GM23338 (cell line): ENCODE results near the gene MAPK8IP3. TPM values are rescaled to one million over a fixed set of nuclear protein-coding genes. Genes with fewer than 3 reads are reported as not detected.

Experiments used
- ATAC-seq: fragments of 200-7000 bp; cut with Tn5 transposase; 3 replicates; pipeline ENCODE4 v1.9.1; 2020
- DNase-seq: peaks from one replicate; pipeline ENCODE4 v3.0.0-alpha.2; 2015; ENCODE audit warnings: low spot score
- H2AFZ ChIP-seq: fragments of 200-600 bp; sonication (generic); 2 replicates; pipeline ENCODE4 v1.8.0; 2016; ENCODE audit warnings: antibody characterized with exemption, mild to moderate bottlenecking, moderate library complexity
- H3F3A ChIP-seq: fragments of 200-600 bp; sonication (generic); replicated peaks from 2 replicates; pipeline ENCODE4 v1.8.0; 2017; ENCODE audit warnings: antibody characterized with exemption, mixed run types, low read depth
- H3K27ac ChIP-seq: fragments of 200-600 bp; sonication (generic); 2 replicates; pipeline ENCODE4 v1.6.1; 2016; ENCODE audit warnings: low read depth
- H3K27me3 ChIP-seq: fragments of 200-600 bp; sonication (generic); 2 replicates; pipeline ENCODE4 v1.8.0; 2016; ENCODE audit warnings: mild to moderate bottlenecking, mixed run types, moderate library complexity; ENCODE audit not compliant: insufficient read depth
- H3K36me3 ChIP-seq: fragments of 200-600 bp; sonication (generic); 2 replicates; pipeline ENCODE4 v1.8.0; 2016; ENCODE audit warnings: mild to moderate bottlenecking; ENCODE audit not compliant: insufficient read depth
- H3K4me1 ChIP-seq: fragments of 200-600 bp; sonication (generic); 2 replicates; pipeline ENCODE4 v1.8.0; 2016; ENCODE audit warnings: mild to moderate bottlenecking, moderate library complexity; ENCODE audit not compliant: insufficient read depth
- H3K4me2 ChIP-seq: fragments of 200-600 bp; sonication (generic); 2 replicates; pipeline ENCODE4 v1.7.1; 2017; ENCODE audit warnings: mixed run types
- H3K4me3 ChIP-seq: fragments of 200-600 bp; sonication (generic); 2 replicates; pipeline ENCODE4 v1.6.1; 2016; ENCODE audit warnings: mixed run types
- H3K79me2 ChIP-seq: fragments of 200-600 bp; sonication (generic); replicated peaks from 2 replicates; pipeline ENCODE4 v1.8.0; 2017; ENCODE audit warnings: mild to moderate bottlenecking; ENCODE audit not compliant: insufficient read depth
- H3K9me2 ChIP-seq: fragments of 200-600 bp; sonication (generic); 2 replicates; pipeline ENCODE4 v1.8.0; 2017; ENCODE audit not compliant: insufficient read depth
- H4K20me1 ChIP-seq: fragments of 200-600 bp; sonication (generic); replicated peaks from 2 replicates; pipeline ENCODE4 v1.8.0; 2017; ENCODE audit warnings: mild to moderate bottlenecking; ENCODE audit not compliant: insufficient read depth
- H3K27ac Mint-ChIP-seq: 2 replicates; pipeline ENCODE4 v1.8.0; 2020; ENCODE audit warnings: inconsistent platforms, mild to moderate bottlenecking, moderate library complexity, mixed read lengths
- H3K27me3 Mint-ChIP-seq: 3 replicates; pipeline ENCODE4 v1.8.0; 2022; ENCODE audit warnings: low read depth, mild to moderate bottlenecking, moderate library complexity, mixed read lengths, inconsistent platforms; ENCODE audit not compliant: insufficient read depth, poor library complexity
- H3K36me3 Mint-ChIP-seq: 3 replicates; pipeline ENCODE4 v1.8.0; 2021; ENCODE audit warnings: low read depth, mild to moderate bottlenecking, inconsistent platforms, moderate library complexity, mixed read lengths
- H3K4me1 Mint-ChIP-seq: 3 replicates; pipeline ENCODE4 v1.8.0; 2020; ENCODE audit warnings: mild to moderate bottlenecking, inconsistent platforms, mixed read lengths
- H3K4me3 Mint-ChIP-seq: 3 replicates; pipeline ENCODE4 v1.8.0; 2021; ENCODE audit warnings: moderate library complexity, mild to moderate bottlenecking, inconsistent platforms, mixed read lengths
- H3K9me3 Mint-ChIP-seq: 3 replicates; pipeline ENCODE4 v1.8.0; 2020; ENCODE audit warnings: moderate library complexity, mild to moderate bottlenecking, inconsistent platforms, mixed read lengths
- CREB1 ChIP-seq: fragments of 250-450 bp; sonication (Bioruptor Pico); IDR thresholded peaks from 2 replicates; pipeline ENCODE4 v1.5.0; 2020; ENCODE audit warnings: low read depth, mild to moderate bottlenecking, moderate library complexity
- EZH2 ChIP-seq: fragments of 200-600 bp; sonication (generic); IDR thresholded peaks from one replicate; pipeline ENCODE4 v1.8.0; 2017; ENCODE audit warnings: antibody characterized with exemption, mild to moderate bottlenecking, low read depth; ENCODE audit not compliant: unreplicated experiment
- EZH2phosphoT487 ChIP-seq: fragments of 200-600 bp; sonication (generic); IDR thresholded peaks from one replicate; pipeline ENCODE4 v1.8.1; 2018; ENCODE audit warnings: antibody characterized with exemption; ENCODE audit not compliant: unreplicated experiment
- JUNB ChIP-seq: IDR thresholded peaks from one replicate; pipeline ENCODE4 v1.6.1; 2016; ENCODE audit warnings: antibody characterized with exemption; ENCODE audit not compliant: unreplicated experiment
- NANOG ChIP-seq: IDR thresholded peaks from 2 replicates; pipeline ENCODE4 v1.6.1; 2016; ENCODE audit warnings: antibody characterized with exemption, borderline replicate concordance
- POLR2AphosphoS5 ChIP-seq: IDR thresholded peaks from 2 replicates; pipeline ENCODE4 v1.6.1; 2016; ENCODE audit warnings: antibody characterized with exemption, low read depth
- STAT1 ChIP-seq: IDR thresholded peaks from one replicate; pipeline ENCODE4 v1.6.1; 2016; ENCODE audit warnings: antibody characterized with exemption; ENCODE audit not compliant: unreplicated experiment
- ZNF114 ChIP-seq: fragments of 250-450 bp; sonication (Bioruptor Pico); IDR thresholded peaks from 2 replicates; pipeline ENCODE4 v1.5.0; 2020; ENCODE audit warnings: mild to moderate bottlenecking, moderate library complexity
- ZNF331 ChIP-seq: fragments of 250-450 bp; sonication (Bioruptor Pico); IDR thresholded peaks from 2 replicates; pipeline ENCODE4 v1.5.0; 2020; ENCODE audit warnings: low read depth, mild to moderate bottlenecking, moderate library complexity
- polyA plus RNA-seq: library from polyadenylated mRNA; unstranded; fragments of >200 nt; fragmentation: Nextera tagmentation; extraction: Ambion mirVana; gene quantifications from 2 replicates; pipeline ENCODE4 v1.2.1, GENCODE V29; 2016
- total RNA-seq: library from RNA; depleted of rRNA; stranded (reverse); fragments of >200 nt; shearing (Covaris generic); gene quantifications from 2 replicates; pipeline ENCODE4 v1.2.3, GENCODE V29; 2014
- TF ChIP-seq, protein P1 (sequence below): fragments of 250-450 bp; sonication (Bioruptor Pico); IDR thresholded peaks from 2 replicates; pipeline ENCODE4 v1.5.0; 2020; ENCODE audit warnings: mild to moderate bottlenecking, moderate library complexity
- TF ChIP-seq, protein P2 (sequence below), 2 experiments: fragments of 200-600 bp in 1 of 2; sonication (generic) in 1 of 2; conservative IDR thresholded peaks; 2 replicates each; pipeline versions ENCODE4 v1.5.1 to v1.6.1; 2016 to 2017; ENCODE audit warnings: antibody characterized with exemption in 2 of 2, low read depth in 2 of 2, mild to moderate bottlenecking in 2 of 2, moderate library complexity in 1 of 2
- TF ChIP-seq, protein P3 (sequence below): IDR thresholded peaks from one replicate; pipeline ENCODE4 v1.6.1; 2018; ENCODE audit warnings: antibody characterized with exemption; ENCODE audit not compliant: unreplicated experiment
- TF ChIP-seq, protein P4 (sequence below): IDR thresholded peaks from 2 replicates; pipeline ENCODE4 v1.6.1; 2016; ENCODE audit warnings: antibody characterized with exemption

MAPK8IP3 gene
- total and polyA plus RNA-seq, 2 experiments from 2014 or later, result 11.3 to 58.4 TPM

DNA sequence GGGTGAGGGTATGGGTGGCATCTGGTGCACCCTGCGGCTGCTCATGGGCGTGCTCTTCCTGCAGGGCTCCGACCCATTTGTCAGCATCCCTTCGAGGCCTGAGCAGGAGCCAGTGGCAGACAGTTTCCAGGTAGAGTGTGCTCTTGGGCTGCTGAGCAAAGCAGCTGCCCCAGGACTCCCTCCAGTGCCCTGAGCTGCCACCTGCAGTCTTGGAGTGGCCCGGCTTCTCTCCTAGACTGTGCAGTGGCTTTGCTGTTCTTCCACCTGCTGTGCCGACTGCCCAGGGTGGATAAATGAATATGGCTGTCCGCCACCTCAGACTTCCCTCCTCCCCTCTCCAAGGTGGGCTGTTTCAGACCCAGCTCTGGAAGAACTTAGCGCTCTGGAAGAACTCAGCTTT, 38.7 kb upstream of the MAPK8IP3 start:
- no peaks in the 10 kb centered on the region for H3K4me1 Mint-ChIP-seq
- Histone ChIP-seq H3K4me1 (no peaks in the 10 kb centered on the region), H3K27ac (no peak overlapping the region), H3K27me3 (no peaks in the 10 kb centered on the region), H4K20me1 (peaks cover 4% of the 10 kb centered on the region; the same call in 1 of the 2 replicates), H3K36me3 (peaks cover 16% of the 10 kb centered on the region), H3F3A (no peaks in the 10 kb centered on the region), H3K4me2 (no peak overlapping the region), H3K79me2 (no peaks in the 10 kb centered on the region), H3K9me2 (no peaks in the 10 kb centered on the region), H3K4me3 (no peak overlapping the region), H2AFZ (no peak overlapping the region)
- no peak for DNase-seq
- no peaks in the 10 kb centered on the region; the same call in 2 of the 3 replicates for H3K9me3 Mint-ChIP-seq
- TF ChIP-seq STAT1 (no peak), JUNB (no peak), ZNF114 (CRISPR knock-in tag) (no peak), EZH2phosphoT487 (no peak), CREB1 (CRISPR knock-in tag) (no peak), POLR2AphosphoS5 (no peak), ZNF331 (no peak), NANOG (no peak), EZH2 (no peak)
- TF ChIP-seq, protein P1, sequence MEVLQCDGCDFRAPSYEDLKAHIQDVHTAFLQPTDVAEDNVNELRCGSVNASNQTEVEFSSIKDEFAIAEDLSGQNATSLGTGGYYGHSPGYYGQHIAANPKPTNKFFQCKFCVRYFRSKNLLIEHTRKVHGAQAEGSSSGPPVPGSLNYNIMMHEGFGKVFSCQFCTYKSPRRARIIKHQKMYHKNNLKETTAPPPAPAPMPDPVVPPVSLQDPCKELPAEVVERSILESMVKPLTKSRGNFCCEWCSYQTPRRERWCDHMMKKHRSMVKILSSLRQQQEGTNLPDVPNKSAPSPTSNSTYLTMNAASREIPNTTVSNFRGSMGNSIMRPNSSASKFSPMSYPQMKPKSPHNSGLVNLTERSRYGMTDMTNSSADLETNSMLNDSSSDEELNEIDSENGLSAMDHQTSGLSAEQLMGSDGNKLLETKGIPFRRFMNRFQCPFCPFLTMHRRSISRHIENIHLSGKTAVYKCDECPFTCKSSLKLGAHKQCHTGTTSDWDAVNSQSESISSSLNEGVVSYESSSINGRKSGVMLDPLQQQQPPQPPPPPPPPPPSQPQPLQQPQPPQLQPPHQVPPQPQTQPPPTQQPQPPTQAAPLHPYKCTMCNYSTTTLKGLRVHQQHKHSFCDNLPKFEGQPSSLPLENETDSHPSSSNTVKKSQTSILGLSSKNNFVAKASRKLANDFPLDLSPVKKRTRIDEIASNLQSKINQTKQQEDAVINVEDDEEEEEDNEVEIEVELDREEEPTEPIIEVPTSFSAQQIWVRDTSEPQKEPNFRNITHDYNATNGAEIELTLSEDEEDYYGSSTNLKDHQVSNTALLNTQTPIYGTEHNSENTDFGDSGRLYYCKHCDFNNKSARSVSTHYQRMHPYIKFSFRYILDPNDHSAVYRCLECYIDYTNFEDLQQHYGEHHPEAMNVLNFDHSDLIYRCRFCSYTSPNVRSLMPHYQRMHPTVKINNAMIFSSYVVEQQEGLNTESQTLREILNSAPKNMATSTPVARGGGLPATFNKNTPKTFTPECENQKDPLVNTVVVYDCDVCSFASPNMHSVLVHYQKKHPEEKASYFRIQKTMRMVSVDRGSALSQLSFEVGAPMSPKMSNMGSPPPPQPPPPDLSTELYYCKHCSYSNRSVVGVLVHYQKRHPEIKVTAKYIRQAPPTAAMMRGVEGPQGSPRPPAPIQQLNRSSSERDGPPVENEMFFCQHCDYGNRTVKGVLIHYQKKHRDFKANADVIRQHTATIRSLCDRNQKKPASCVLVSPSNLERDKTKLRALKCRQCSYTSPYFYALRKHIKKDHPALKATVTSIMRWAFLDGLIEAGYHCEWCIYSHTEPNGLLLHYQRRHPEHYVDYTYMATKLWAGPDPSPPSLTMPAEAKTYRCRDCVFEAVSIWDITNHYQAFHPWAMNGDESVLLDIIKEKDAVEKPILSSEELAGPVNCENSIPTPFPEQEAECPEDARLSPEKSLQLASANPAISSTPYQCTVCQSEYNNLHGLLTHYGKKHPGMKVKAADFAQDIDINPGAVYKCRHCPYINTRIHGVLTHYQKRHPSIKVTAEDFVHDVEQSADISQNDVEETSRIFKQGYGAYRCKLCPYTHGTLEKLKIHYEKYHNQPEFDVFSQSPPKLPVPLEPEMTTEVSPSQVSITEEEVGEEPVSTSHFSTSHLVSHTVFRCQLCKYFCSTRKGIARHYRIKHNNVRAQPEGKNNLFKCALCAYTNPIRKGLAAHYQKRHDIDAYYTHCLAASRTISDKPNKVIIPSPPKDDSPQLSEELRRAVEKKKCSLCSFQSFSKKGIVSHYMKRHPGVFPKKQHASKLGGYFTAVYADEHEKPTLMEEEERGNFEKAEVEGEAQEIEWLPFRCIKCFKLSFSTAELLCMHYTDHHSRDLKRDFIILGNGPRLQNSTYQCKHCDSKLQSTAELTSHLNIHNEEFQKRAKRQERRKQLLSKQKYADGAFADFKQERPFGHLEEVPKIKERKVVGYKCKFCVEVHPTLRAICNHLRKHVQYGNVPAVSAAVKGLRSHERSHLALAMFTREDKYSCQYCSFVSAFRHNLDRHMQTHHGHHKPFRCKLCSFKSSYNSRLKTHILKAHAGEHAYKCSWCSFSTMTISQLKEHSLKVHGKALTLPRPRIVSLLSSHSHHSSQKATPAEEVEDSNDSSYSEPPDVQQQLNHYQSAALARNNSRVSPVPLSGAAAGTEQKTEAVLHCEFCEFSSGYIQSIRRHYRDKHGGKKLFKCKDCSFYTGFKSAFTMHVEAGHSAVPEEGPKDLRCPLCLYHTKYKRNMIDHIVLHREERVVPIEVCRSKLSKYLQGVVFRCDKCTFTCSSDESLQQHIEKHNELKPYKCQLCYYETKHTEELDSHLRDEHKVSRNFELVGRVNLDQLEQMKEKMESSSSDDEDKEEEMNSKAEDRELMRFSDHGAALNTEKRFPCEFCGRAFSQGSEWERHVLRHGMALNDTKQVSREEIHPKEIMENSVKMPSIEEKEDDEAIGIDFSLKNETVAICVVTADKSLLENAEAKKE (CRISPR knock-in tag), result no peak
- TF ChIP-seq, protein P2, sequence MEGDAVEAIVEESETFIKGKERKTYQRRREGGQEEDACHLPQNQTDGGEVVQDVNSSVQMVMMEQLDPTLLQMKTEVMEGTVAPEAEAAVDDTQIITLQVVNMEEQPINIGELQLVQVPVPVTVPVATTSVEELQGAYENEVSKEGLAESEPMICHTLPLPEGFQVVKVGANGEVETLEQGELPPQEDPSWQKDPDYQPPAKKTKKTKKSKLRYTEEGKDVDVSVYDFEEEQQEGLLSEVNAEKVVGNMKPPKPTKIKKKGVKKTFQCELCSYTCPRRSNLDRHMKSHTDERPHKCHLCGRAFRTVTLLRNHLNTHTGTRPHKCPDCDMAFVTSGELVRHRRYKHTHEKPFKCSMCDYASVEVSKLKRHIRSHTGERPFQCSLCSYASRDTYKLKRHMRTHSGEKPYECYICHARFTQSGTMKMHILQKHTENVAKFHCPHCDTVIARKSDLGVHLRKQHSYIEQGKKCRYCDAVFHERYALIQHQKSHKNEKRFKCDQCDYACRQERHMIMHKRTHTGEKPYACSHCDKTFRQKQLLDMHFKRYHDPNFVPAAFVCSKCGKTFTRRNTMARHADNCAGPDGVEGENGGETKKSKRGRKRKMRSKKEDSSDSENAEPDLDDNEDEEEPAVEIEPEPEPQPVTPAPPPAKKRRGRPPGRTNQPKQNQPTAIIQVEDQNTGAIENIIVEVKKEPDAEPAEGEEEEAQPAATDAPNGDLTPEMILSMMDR (conservative IDR thresholded peaks at IDR 0.05; ENCODE audit: low read depth in 2 of 2), result no peak
- TF ChIP-seq, protein P3, sequence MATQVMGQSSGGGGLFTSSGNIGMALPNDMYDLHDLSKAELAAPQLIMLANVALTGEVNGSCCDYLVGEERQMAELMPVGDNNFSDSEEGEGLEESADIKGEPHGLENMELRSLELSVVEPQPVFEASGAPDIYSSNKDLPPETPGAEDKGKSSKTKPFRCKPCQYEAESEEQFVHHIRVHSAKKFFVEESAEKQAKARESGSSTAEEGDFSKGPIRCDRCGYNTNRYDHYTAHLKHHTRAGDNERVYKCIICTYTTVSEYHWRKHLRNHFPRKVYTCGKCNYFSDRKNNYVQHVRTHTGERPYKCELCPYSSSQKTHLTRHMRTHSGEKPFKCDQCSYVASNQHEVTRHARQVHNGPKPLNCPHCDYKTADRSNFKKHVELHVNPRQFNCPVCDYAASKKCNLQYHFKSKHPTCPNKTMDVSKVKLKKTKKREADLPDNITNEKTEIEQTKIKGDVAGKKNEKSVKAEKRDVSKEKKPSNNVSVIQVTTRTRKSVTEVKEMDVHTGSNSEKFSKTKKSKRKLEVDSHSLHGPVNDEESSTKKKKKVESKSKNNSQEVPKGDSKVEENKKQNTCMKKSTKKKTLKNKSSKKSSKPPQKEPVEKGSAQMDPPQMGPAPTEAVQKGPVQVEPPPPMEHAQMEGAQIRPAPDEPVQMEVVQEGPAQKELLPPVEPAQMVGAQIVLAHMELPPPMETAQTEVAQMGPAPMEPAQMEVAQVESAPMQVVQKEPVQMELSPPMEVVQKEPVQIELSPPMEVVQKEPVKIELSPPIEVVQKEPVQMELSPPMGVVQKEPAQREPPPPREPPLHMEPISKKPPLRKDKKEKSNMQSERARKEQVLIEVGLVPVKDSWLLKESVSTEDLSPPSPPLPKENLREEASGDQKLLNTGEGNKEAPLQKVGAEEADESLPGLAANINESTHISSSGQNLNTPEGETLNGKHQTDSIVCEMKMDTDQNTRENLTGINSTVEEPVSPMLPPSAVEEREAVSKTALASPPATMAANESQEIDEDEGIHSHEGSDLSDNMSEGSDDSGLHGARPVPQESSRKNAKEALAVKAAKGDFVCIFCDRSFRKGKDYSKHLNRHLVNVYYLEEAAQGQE, result no peak
- TF ChIP-seq, protein P4, sequence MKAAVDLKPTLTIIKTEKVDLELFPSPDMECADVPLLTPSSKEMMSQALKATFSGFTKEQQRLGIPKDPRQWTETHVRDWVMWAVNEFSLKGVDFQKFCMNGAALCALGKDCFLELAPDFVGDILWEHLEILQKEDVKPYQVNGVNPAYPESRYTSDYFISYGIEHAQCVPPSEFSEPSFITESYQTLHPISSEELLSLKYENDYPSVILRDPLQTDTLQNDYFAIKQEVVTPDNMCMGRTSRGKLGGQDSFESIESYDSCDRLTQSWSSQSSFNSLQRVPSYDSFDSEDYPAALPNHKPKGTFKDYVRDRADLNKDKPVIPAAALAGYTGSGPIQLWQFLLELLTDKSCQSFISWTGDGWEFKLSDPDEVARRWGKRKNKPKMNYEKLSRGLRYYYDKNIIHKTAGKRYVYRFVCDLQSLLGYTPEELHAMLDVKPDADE, result no peak
- H3K27me3 Mint-ChIP-seq, result peaks cover 4% of the 10 kb centered on the region
- H3K4me3 Mint-ChIP-seq, result no peak overlapping the region
- H3K27ac Mint-ChIP-seq, result no peak overlapping the region
- H3K36me3 Mint-ChIP-seq, result peaks cover 80% of the 10 kb centered on the region
- ATAC-seq, result no peak; the same call in 2 of the 3 replicates
